Colonic mucosa (tissue), 4 donors: ENCODE results near the gene MLPH. TPM values are rescaled to one million over a fixed set of nuclear protein-coding genes. Genes with fewer than 3 reads are reported as not detected.

Source experiments
- DNase-seq: peaks from one replicate; pipeline ENCODE4 v3.0.0-alpha.2; 2020
- H3K27ac ChIP-seq: fragments of 200-600 bp; one replicate; pipeline ENCODE4 v1.8.0; 2021
- H3K27me3 ChIP-seq: fragments of 200-600 bp; one replicate; pipeline ENCODE4 v1.8.0; 2021
- H3K36me3 ChIP-seq: fragments of 200-600 bp; one replicate; pipeline ENCODE4 v1.8.0; 2021
- H3K4me1 ChIP-seq: fragments of 200-600 bp; one replicate; pipeline ENCODE4 v1.8.0; 2021; ENCODE audit warnings: mild to moderate bottlenecking
- H3K4me3 ChIP-seq: fragments of 200-600 bp; one replicate; pipeline ENCODE4 v1.8.0; 2021
- H3K9ac ChIP-seq, 2 donors: one replicate each; pipeline ENCODE4 v1.7.0; 2013; ENCODE audit warnings: control low read depth in 2 of 2, low read depth in 2 of 2, low read length in 2 of 2
- H3K9me3 ChIP-seq: fragments of 200-600 bp; one replicate; pipeline ENCODE4 v1.8.0; 2021
- CTCF ChIP-seq: fragments of 200-600 bp; IDR thresholded peaks from one replicate; pipeline ENCODE4 v1.8.0; 2022; ENCODE audit warnings: antibody characterized with exemption, mild to moderate bottlenecking
- intact Hi-C: fragments of 100-400 bp; cut with DNase I; formaldehyde crosslinking; loops from one replicate; pipeline ENCODE4 v1.14.1; 2022
- total RNA-seq, 2 donors: library from RNA; stranded (reverse); fragmentation: NEBNext Ultra II Directional in 1 of 2; extraction: Animal tissue kit (Norgen Biotek cat#: 25700) in 1 of 2; gene quantifications; one replicate each; pipeline ENCODE4 v1.2.1, GENCODE V29; 2021
- donor health status: healthy.
- donor health status: DM: no; HTN: no; CAD: no.
- donor health status: DM: no; HTN: no; CAD: no.

Gene MLPH
- total RNA-seq, 2 donors from 2014 or later, result 87.9 to 111 TPM

GRCh38 chr2:237577956-237578870 lies 91.2 kb downstream of the MLPH start:
- H3K36me3 ChIP-seq, result no peaks in the 10 kb centered on the region
- no peak overlapping the region for H3K27ac ChIP-seq
- no peak for TF ChIP-seq CTCF
- no peaks in the 10 kb centered on the region for H3K9me3 ChIP-seq
- DNase-seq, result no peak
- H3K4me3 ChIP-seq, result no peak overlapping the region
- intact Hi-C loops, result loop anchor here (10.0 kb wide), 2 partner anchors 423 to 453 kb away; no protein-coding TSS in a partner anchor
- H3K9ac ChIP-seq, result no peak overlapping the region
- H3K4me1 ChIP-seq, result no peaks in the 10 kb centered on the region
- no peaks in the 10 kb centered on the region for H3K27me3 ChIP-seq

GRCh38 chr2:237581326-237581725 lies 94.3 kb downstream of the MLPH start:
- no peak overlapping the region for H3K9ac ChIP-seq
- H3K4me1 ChIP-seq, result no peaks in the 10 kb centered on the region
- intact Hi-C loops, result no loop called here
- H3K27ac ChIP-seq, result no peak overlapping the region
- TF ChIP-seq CTCF, result no peak
- H3K36me3 ChIP-seq, result no peaks in the 10 kb centered on the region
- no peaks in the 10 kb centered on the region for H3K9me3 ChIP-seq
- no peaks in the 10 kb centered on the region for H3K27me3 ChIP-seq
- H3K4me3 ChIP-seq, result no peak overlapping the region
- DNase-seq, result no peak

- H3K9ac ChIP-seq, result no peak overlapping the region
- intact Hi-C loops, result no loop called here
These were observed 95.0 kb downstream of the MLPH start for GRCh38 chr2:237581751-237582746.

GRCh38 chr2:237583385-237584295 lies 96.6 kb downstream of the MLPH start:
- no peak for TF ChIP-seq CTCF
- H3K9me3 ChIP-seq, result no peaks in the 10 kb centered on the region
- no peak for DNase-seq
- H3K4me3 ChIP-seq, result no peak overlapping the region
- H3K4me1 ChIP-seq, result no peaks in the 10 kb centered on the region
- intact Hi-C loops, result no loop called here
- H3K36me3 ChIP-seq, result no peaks in the 10 kb centered on the region
- H3K9ac ChIP-seq, result no peak overlapping the region
- no peaks in the 10 kb centered on the region for H3K27me3 ChIP-seq
- no peak overlapping the region for H3K27ac ChIP-seq

More at GRCh38 chr2:237581751-237582746, 95.0 kb downstream of the MLPH start:
- Histone ChIP-seq H3K9me3 (no peaks in the 10 kb centered on the region), H3K27me3 (no peaks in the 10 kb centered on the region), H3K4me1 (no peaks in the 10 kb centered on the region), H3K36me3 (no peaks in the 10 kb centered on the region), H3K27ac (no peak overlapping the region), H3K4me3 (no peak overlapping the region)
- no peak for DNase-seq
- no peak for TF ChIP-seq CTCF
